ENCODE data around the gene ZKSCAN4. TPM values are rescaled to one million over a fixed set of nuclear protein-coding genes. Genes with fewer than 3 reads are reported as not detected.

ZKSCAN4 gene
- total RNA-seq, 4 donors from 2014 or later = 4.4 to 9.6 (median 5.9) TPM

DNA sequence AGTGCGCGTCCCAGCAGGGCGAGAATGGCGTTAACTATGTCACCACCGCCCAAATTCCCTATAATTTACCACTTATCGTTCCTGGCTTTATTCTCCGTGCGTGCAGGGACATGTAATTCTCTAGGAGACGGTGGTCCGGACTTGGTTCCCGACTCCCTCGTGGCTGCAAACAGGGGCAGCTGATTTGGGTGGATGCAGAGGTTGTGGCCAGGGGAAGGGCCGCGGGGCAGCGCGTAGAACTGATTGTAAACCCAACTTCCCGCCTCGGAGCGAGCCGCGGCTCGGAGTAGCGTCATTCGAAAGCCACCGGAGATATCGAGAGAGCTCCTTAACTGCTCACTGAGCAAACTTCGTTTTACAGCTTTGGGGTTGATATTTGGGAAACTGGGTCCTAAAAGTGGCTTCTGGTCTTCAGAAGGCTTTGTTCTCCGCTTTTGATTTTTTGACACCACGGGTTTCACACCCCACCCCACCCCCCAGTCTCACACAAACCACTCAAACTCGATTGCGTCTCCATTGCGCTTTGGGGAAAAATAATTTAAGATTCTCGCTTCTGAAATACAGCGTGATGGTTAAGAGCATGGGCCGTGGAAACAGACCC lies 44.5 kb downstream of the ZKSCAN4 start:
- peak in 1 of 3 donors; percentile 60 for DNase-seq
- Histone ChIP-seq H3K36me3 (no peaks in the 10 kb centered on the region), H3K27ac (peak overlapping the region in 1 of 4 donors; percentile 5), H3K4me1 (peaks cover 0 to 24% (median 0%) of the 10 kb centered on the region in 4 donors), H3K27me3 (peaks cover 6 to 15% of the 10 kb centered on the region in 2 donors), H3K9me3 (no peaks in the 10 kb centered on the region), H3K4me3 (peak overlapping the region in 3 of 4 donors; percentile 9 to 54 (median 49))
- TF ChIP-seq POLR2A (IDR thresholded peaks at IDR 0.05) = no peak
- TF ChIP-seq, protein P1, sequence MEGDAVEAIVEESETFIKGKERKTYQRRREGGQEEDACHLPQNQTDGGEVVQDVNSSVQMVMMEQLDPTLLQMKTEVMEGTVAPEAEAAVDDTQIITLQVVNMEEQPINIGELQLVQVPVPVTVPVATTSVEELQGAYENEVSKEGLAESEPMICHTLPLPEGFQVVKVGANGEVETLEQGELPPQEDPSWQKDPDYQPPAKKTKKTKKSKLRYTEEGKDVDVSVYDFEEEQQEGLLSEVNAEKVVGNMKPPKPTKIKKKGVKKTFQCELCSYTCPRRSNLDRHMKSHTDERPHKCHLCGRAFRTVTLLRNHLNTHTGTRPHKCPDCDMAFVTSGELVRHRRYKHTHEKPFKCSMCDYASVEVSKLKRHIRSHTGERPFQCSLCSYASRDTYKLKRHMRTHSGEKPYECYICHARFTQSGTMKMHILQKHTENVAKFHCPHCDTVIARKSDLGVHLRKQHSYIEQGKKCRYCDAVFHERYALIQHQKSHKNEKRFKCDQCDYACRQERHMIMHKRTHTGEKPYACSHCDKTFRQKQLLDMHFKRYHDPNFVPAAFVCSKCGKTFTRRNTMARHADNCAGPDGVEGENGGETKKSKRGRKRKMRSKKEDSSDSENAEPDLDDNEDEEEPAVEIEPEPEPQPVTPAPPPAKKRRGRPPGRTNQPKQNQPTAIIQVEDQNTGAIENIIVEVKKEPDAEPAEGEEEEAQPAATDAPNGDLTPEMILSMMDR (IDR thresholded peaks at IDR 0.05) = no peak

DNA sequence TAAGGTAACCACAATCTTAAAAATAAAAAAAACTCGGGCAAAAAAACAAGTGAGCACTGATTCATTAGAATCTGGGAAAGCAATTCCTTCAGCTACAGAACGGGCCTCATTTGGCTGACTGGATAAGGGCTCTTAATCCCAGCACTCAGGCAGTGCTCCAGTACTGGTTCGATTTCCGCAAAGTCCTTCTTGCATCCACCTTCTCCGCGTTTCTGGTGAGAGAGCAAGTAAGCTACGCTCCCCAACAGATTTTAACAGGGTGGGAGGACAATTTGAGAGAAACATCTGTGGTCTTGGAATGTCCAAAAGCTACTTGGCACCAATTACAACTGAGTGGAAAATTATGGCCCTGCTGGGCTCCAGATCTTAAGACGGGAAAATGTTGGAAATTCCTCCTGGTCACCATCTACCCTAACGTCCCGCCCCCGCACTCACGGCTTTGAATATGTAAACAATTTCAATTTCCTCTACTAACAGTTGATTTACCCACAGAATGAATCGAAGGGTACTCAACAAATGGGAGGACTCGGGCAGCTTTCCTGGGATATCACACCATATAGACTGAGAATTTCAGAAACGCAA lies 45.0 kb downstream of the ZKSCAN4 start:
- peak overlapping the region in 1 of 4 donors; percentile 5 for H3K27ac ChIP-seq

DNA sequence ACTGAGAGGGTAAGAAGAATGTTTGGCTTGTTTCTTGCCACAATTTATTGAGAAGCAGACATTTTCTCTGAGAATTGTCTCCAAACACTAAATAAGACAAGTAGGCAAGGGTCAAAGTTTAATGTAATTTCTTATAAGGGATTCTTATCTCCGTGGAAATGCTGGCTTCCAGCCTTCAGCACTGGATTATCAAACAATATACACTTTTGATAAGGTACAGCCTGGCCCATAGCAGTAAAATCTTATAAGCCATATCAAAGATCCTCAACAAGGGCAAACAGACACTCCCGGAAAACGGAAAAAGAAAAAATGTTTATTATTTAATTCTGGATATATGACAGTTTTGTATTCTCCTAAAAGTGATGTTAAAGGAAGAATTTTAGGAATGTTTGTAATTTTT lies 45.5 kb downstream of the ZKSCAN4 start:
- TF ChIP-seq, protein P1 (IDR thresholded peaks at IDR 0.05) = no peak
- TF ChIP-seq POLR2A (IDR thresholded peaks at IDR 0.05) = no peak
- no peak for DNase-seq
- H3K27me3 ChIP-seq = peaks cover 6 to 10% of the 10 kb centered on the region in 2 donors

More for the DNA sequence above, 45.0 kb downstream of the ZKSCAN4 start:
- DNase-seq = no peak
- Histone ChIP-seq H3K4me3 (peak overlapping the region in 2 of 4 donors; percentile 49 to 54), H3K4me1 (peaks cover 0 to 19% (median 0%) of the 10 kb centered on the region in 4 donors), H3K9me3 (no peaks in the 10 kb centered on the region), H3K36me3 (no peaks in the 10 kb centered on the region), H3K27me3 (peaks cover 6 to 15% of the 10 kb centered on the region in 2 donors)
- TF ChIP-seq, protein P1 (IDR thresholded peaks at IDR 0.05) = no peak
- no peak for TF ChIP-seq POLR2A (IDR thresholded peaks at IDR 0.05)

DNA sequence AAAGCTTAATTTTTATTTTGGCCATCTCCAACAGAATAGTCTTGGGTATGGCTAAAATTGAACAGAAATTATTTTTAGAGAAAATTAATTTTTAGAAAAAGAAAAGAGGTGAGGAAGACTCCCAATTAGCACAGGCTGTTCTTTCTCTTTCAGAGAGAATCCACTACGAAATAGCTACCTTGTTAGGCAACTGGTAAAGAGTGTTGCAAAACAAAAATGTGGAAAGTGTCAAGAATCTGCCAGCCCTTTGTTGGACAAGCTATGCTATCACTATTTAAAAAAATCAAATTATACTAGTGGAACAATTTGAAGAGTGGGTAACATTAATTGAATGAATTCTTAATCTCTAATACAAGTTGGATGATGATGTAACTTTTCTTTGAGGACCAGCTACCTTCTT lies 46.2 kb downstream of the ZKSCAN4 start:
- Histone ChIP-seq H3K9me3 (no peaks in the 10 kb centered on the region), H3K27me3 (peaks cover 4 to 6% of the 10 kb centered on the region in 2 donors), H3K4me3 (no peak overlapping the region), H3K36me3 (no peaks in the 10 kb centered on the region), H3K4me1 (peaks cover 0 to 15% (median 0%) of the 10 kb centered on the region in 4 donors), H3K27ac (no peak overlapping the region)
- TF ChIP-seq, protein P1 (IDR thresholded peaks at IDR 0.05) = no peak
- no peak for TF ChIP-seq POLR2A (IDR thresholded peaks at IDR 0.05)
- no peak for DNase-seq

More for the DNA sequence above, 45.5 kb downstream of the ZKSCAN4 start:
- Histone ChIP-seq H3K27ac (no peak overlapping the region), H3K36me3 (no peaks in the 10 kb centered on the region), H3K9me3 (no peaks in the 10 kb centered on the region), H3K4me3 (peak overlapping the region in 1 of 4 donors; percentile 54), H3K4me1 (peaks cover 0 to 15% (median 0%) of the 10 kb centered on the region in 4 donors)

DNA sequence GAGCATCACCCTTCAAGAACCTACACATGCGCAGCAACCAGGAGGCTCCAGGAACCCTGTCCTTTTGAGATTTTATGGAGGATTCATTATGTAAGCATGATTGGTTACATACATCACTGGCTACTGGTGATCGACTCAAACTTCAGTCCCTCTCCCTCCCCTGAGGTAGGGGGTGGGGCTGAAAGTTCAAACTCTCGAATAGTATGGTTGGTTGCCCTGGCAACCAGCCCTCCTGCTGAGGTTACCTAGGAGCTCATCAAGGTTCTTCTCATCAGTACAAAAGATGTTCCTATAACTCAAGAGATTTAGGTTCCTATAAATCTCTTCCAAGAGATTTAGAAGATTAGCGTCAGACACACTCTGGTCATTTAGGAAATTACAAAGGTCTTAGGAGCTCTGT lies 48.9 kb downstream of the ZKSCAN4 start:
- Histone ChIP-seq H3K9me3 (no peaks in the 10 kb centered on the region), H3K4me1 (peaks cover 0 to 13% (median 0%) of the 10 kb centered on the region in 4 donors), H3K27ac (no peak overlapping the region), H3K4me3 (no peak overlapping the region), H3K27me3 (no peaks in the 10 kb centered on the region), H3K36me3 (no peaks in the 10 kb centered on the region)
- no peak for DNase-seq
- TF ChIP-seq, protein P1 (IDR thresholded peaks at IDR 0.05) = no peak
- no peak for TF ChIP-seq POLR2A (IDR thresholded peaks at IDR 0.05)

Data from Peyer's patch (tissue), 4 donors.